Progenitor cell of endocrine pancreas (in vitro differentiated cells): Measurements from ENCODE around the gene PFKP. TPM values are rescaled to one million over a fixed set of nuclear protein-coding genes. Genes with fewer than 3 reads are reported as not detected.
"Not testable (repeated sequence)": the region's sequence is repeated elsewhere in the genome, so short reads cannot be mapped to it uniquely, and the experiment has no call there.

Source experiments
- DNase-seq: peaks from one replicate; pipeline ENCODE4 v3.0.0; 2021; ENCODE audit warnings: low spot score; ENCODE audit not compliant: unreplicated experiment
- H3K27ac Mint-ChIP-seq: 2 replicates; pipeline ENCODE4 v1.8.0; 2021; ENCODE audit warnings: mild to moderate bottlenecking, moderate library complexity, mixed read lengths
- H3K27me3 Mint-ChIP-seq: 2 replicates; pipeline ENCODE4 v1.8.0; 2021; ENCODE audit warnings: mixed read lengths
- H3K36me3 Mint-ChIP-seq: 2 replicates; pipeline ENCODE4 v1.8.0; 2022; ENCODE audit warnings: mixed read lengths; ENCODE audit not compliant: insufficient read depth
- H3K4me1 Mint-ChIP-seq: 2 replicates; pipeline ENCODE4 v1.8.0; 2021; ENCODE audit warnings: low read depth, mixed read lengths
- H3K4me3 Mint-ChIP-seq: 2 replicates; pipeline ENCODE4 v1.8.0; 2021; ENCODE audit warnings: low read depth, mild to moderate bottlenecking, moderate library complexity, mixed read lengths
- H3K9me3 Mint-ChIP-seq: 2 replicates; pipeline ENCODE4 v1.8.0; 2021; ENCODE audit warnings: low read depth, mixed read lengths
- CTCF ChIP-seq: fragments of 200-600 bp; sonication (generic); IDR thresholded peaks from one replicate; pipeline ENCODE4 v1.5.0; 2021; ENCODE audit warnings: antibody characterized with exemption, mild to moderate bottlenecking; ENCODE audit not compliant: unreplicated experiment
- total RNA-seq: library from RNA; stranded (reverse); gene quantifications from 2 replicates; pipeline ENCODE4 v1.2.1, GENCODE V29; 2021

PFKP gene
- total RNA-seq, 1 donor from 2014 or later: 4.8 TPM

- no peak for DNase-seq
- TF ChIP-seq CTCF: no peak
- Mint-ChIP-seq H3K9me3 (no peaks in the 10 kb centered on the region), H3K4me3 (no peak overlapping the region), H3K27me3 (no peaks in the 10 kb centered on the region), H3K36me3 (no peaks in the 10 kb centered on the region), H3K27ac (no peak overlapping the region), H3K4me1 (no peaks in the 10 kb centered on the region)
Observed at GRCh38 chr10:3105166-3105565, 37.8 kb downstream of the PFKP start.

DNA sequence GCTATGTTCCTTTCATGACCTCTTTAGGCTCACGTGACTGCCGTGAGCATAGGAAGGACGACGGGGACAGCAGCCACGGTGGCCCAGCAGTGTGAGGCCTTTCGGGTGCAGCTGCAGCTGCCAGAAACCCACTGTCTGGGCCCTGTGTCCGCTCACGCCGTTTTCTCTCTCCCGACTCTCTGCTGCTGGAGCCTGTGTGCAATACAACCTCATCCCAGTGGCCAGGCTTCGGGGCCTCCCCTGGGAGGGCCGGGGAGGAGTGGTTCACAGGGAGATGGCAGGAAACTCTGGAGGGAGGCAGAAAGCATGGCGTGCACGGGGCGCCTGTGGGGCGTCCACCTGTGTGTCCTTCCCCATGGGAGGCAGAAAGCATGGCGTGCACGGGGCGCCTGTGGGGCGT, 38.6 kb downstream of the PFKP start:
- no peak for TF ChIP-seq CTCF
- Mint-ChIP-seq H3K27me3 (no peaks in the 10 kb centered on the region), H3K36me3 (no peaks in the 10 kb centered on the region), H3K4me3 (no peak overlapping the region), H3K27ac (no peak overlapping the region), H3K9me3 (no peaks in the 10 kb centered on the region), H3K4me1 (no peaks in the 10 kb centered on the region)
- DNase-seq: no peak

- H3K27me3 Mint-ChIP-seq, H3K4me1 Mint-ChIP-seq, DNase-seq, H3K4me3 Mint-ChIP-seq, H3K27ac Mint-ChIP-seq, H3K36me3 Mint-ChIP-seq, H3K9me3 Mint-ChIP-seq: not testable (repeated sequence)
Observed at GRCh38 chr10:3106328-3106727, 39.0 kb downstream of the PFKP start.

- H3K27ac Mint-ChIP-seq: no peak overlapping the region
- H3K4me1 Mint-ChIP-seq: no peaks in the 10 kb centered on the region
- no peak for TF ChIP-seq CTCF
- no peak for DNase-seq
- H3K36me3 Mint-ChIP-seq: no peaks in the 10 kb centered on the region
- H3K27me3 Mint-ChIP-seq: no peaks in the 10 kb centered on the region
- no peak overlapping the region for H3K4me3 Mint-ChIP-seq
- no peaks in the 10 kb centered on the region for H3K9me3 Mint-ChIP-seq
Observed at GRCh38 chr10:3106928-3107425, 39.6 kb downstream of the PFKP start.

DNA sequence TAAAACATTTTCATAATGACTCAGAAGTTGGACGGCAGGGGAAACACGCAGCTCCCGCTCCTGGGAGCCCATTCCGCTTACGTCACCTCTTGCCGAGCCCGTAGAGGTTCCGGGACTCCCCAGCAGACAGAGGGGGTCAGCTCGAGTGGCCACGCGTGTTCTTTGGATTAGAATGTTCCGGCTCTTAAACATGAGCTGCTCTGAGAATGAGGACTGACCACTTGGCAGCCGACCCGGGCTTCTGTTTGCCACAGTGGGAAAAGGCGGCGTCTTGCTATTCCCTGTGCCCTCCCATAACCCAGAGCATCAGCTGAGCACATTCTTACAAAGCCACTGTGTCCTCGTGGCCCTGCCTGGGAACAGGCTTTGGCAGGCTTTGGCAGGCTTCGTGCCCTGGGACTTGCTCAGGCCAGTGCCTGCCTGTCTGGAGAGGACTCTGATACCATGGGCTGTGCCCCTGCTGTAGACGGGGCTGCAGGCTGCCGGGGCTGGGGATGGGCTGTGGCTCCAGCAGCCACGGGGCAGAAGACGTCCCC, 40.1 kb downstream of the PFKP start:
- no peak overlapping the region for H3K27ac Mint-ChIP-seq
- no peak for DNase-seq
- no peak overlapping the region for H3K4me3 Mint-ChIP-seq
- H3K36me3 Mint-ChIP-seq: no peaks in the 10 kb centered on the region
- H3K9me3 Mint-ChIP-seq: no peaks in the 10 kb centered on the region
- no peaks in the 10 kb centered on the region for H3K4me1 Mint-ChIP-seq
- no peak for TF ChIP-seq CTCF
- H3K27me3 Mint-ChIP-seq: no peaks in the 10 kb centered on the region

DNA sequence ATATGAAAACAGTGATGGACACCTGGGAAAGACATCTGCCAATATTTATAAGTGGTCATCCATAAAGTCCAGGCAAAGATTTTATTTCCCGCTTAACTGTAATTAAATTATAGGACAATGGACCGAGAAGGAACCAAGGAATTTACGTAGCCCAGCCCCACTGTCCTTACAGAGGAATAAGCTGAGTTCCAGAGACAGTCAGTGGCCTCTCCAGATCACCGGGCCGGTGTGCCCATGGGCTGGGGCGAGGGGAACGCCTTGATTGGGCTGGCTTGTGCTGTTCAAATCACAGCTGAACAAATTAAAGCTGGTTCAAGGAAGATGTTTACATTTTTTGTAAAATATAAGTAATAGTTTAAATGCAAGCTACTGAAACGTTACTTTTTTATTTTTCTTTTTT, 40.7 kb downstream of the PFKP start:
- TF ChIP-seq CTCF: no peak
- H3K27me3 Mint-ChIP-seq: no peaks in the 10 kb centered on the region
- no peak overlapping the region for H3K27ac Mint-ChIP-seq
- no peak for DNase-seq
- no peak overlapping the region for H3K4me3 Mint-ChIP-seq
- H3K36me3 Mint-ChIP-seq: no peaks in the 10 kb centered on the region
- H3K4me1 Mint-ChIP-seq: no peaks in the 10 kb centered on the region
- H3K9me3 Mint-ChIP-seq: no peaks in the 10 kb centered on the region
